Suprapubic skin (tissue), 4 donors: ENCODE data around the gene JAML. TPM values are rescaled to one million over a fixed set of nuclear protein-coding genes. Genes with fewer than 3 reads are reported as not detected.

ENCODE experiments used
- DNase-seq, 2 donors: peaks; one replicate each; pipeline ENCODE4 v3.0.0-alpha.2; 2019; ENCODE audit warnings: low spot score in 2 of 2
- H3K27ac ChIP-seq: fragments of 200-600 bp; sonication (generic); one replicate; pipeline ENCODE4 v1.5.1; 2019
- H3K27me3 ChIP-seq: fragments of 200-600 bp; sonication (generic); one replicate; pipeline ENCODE4 v1.5.1; 2019
- H3K36me3 ChIP-seq: fragments of 200-600 bp; sonication (generic); one replicate; pipeline ENCODE4 v1.5.1; 2019
- H3K4me1 ChIP-seq: fragments of 200-600 bp; sonication (generic); one replicate; pipeline ENCODE4 v1.5.1; 2019
- H3K4me3 ChIP-seq: fragments of 200-600 bp; sonication (generic); one replicate; pipeline ENCODE4 v1.5.1; 2019; ENCODE audit warnings: mild to moderate bottlenecking
- H3K9me3 ChIP-seq: fragments of 200-600 bp; sonication (generic); one replicate; pipeline ENCODE4 v1.5.1; 2019
- CTCF ChIP-seq, 2 donors: fragments of 200-600 bp in 1 of 2; fragments of 450-650 bp in 1 of 2; sonication (generic) in 1 of 2; IDR thresholded peaks; one replicate each; pipeline ENCODE4 v1.5.1; 2016 to 2019; ENCODE audit warnings: antibody characterized with exemption in 2 of 2, mild to moderate bottlenecking in 1 of 2, moderate library complexity in 1 of 2
- EP300 ChIP-seq: sonication (generic); formaldehyde crosslinking; IDR thresholded peaks from one replicate; pipeline ENCODE4 v1.6.1; 2017; ENCODE audit warnings: antibody characterized with exemption
- POLR2A ChIP-seq, 2 donors: fragments of 450-650 bp; IDR thresholded peaks; one replicate each; pipeline ENCODE4 v1.6.1; 2017; ENCODE audit warnings: antibody characterized with exemption in 2 of 2, mild to moderate bottlenecking in 2 of 2, moderate library complexity in 2 of 2
- POLR2AphosphoS5 ChIP-seq, 3 donors: sonication (generic); formaldehyde crosslinking; IDR thresholded peaks; one replicate each; pipeline ENCODE4 v1.6.1; 2017; ENCODE audit warnings: antibody characterized with exemption in 3 of 3
- WGBS: methylation state at CpG from one replicate; pipeline ENCODE4 v1.1.5; 2018; 5-methylcytosine and 5-hydroxymethylcytosine counted together
- total RNA-seq, 4 donors: library from RNA; depleted of rRNA; stranded (reverse); fragments of >200 nt; gene quantifications; one replicate each; pipeline ENCODE4 v1.1.0, GENCODE V29; 2016

JAML gene
- total RNA-seq, 4 donors from 2014 or later, result 1.1 to 4.9 (median 2.1) TPM; not detected in 1

GRCh38 chr11:118238929-118239328, 14.1 kb upstream of the JAML start:
- no peak for DNase-seq
- H3K27me3 ChIP-seq, result no peaks in the 10 kb centered on the region
- H3K4me3 ChIP-seq, result no peak overlapping the region
- TF ChIP-seq POLR2A (IDR thresholded peaks at IDR 0.05) (no peak), CTCF (IDR thresholded peaks at IDR 0.05) (no peak), EP300 (no peak), POLR2AphosphoS5 (IDR thresholded peaks at IDR 0.05) (no peak)
- no peaks in the 10 kb centered on the region for H3K36me3 ChIP-seq
- WGBS, result 75% methylated on average over 1 of the region's 1 CpG
- no peak overlapping the region for H3K27ac ChIP-seq
- no peaks in the 10 kb centered on the region for H3K9me3 ChIP-seq
- peaks cover 43% of the 10 kb centered on the region for H3K4me1 ChIP-seq

- H3K4me1 ChIP-seq, result peaks cover 43% of the 10 kb centered on the region
- no peak for DNase-seq
- no peaks in the 10 kb centered on the region for H3K9me3 ChIP-seq
- no peak overlapping the region for H3K4me3 ChIP-seq
- H3K27ac ChIP-seq, result no peak overlapping the region
- no peaks in the 10 kb centered on the region for H3K27me3 ChIP-seq
- H3K36me3 ChIP-seq, result no peaks in the 10 kb centered on the region
- TF ChIP-seq CTCF (IDR thresholded peaks at IDR 0.05) (no peak), POLR2A (IDR thresholded peaks at IDR 0.05) (no peak), POLR2AphosphoS5 (IDR thresholded peaks at IDR 0.05) (no peak), EP300 (no peak)
- WGBS, result 91% methylated on average over 2 of the region's 2 CpGs
These were observed 13.6 kb upstream of the JAML start for GRCh38 chr11:118238421-118238820.

GRCh38 chr11:118236170-118236569, 11.4 kb upstream of the JAML start:
- Histone ChIP-seq H3K36me3 (peaks cover 7% of the 10 kb centered on the region), H3K4me1 (peaks cover 30% of the 10 kb centered on the region), H3K27me3 (peaks cover 4% of the 10 kb centered on the region), H3K9me3 (no peaks in the 10 kb centered on the region), H3K27ac (no peak overlapping the region), H3K4me3 (no peak overlapping the region)
- 64% methylated on average over 2 of the region's 2 CpGs for WGBS
- DNase-seq, result no peak
- TF ChIP-seq EP300 (no peak), POLR2AphosphoS5 (IDR thresholded peaks at IDR 0.05) (no peak), POLR2A (IDR thresholded peaks at IDR 0.05) (no peak), CTCF (IDR thresholded peaks at IDR 0.05) (no peak)

GRCh38 chr11:118234833-118235232, 10.0 kb upstream of the JAML start:
- no peak for DNase-seq
- peaks cover 17% of the 10 kb centered on the region for H3K4me1 ChIP-seq
- H3K9me3 ChIP-seq, result no peaks in the 10 kb centered on the region
- peaks cover 7% of the 10 kb centered on the region for H3K36me3 ChIP-seq
- no peak overlapping the region for H3K4me3 ChIP-seq
- TF ChIP-seq POLR2AphosphoS5 (IDR thresholded peaks at IDR 0.05) (no peak), POLR2A (IDR thresholded peaks at IDR 0.05) (no peak), EP300 (no peak), CTCF (IDR thresholded peaks at IDR 0.05) (no peak)
- 85% methylated on average over 5 of the region's 5 CpGs for WGBS
- no peak overlapping the region for H3K27ac ChIP-seq
- H3K27me3 ChIP-seq, result peaks cover 4% of the 10 kb centered on the region

- WGBS, result 100% methylated on average over 1 of the region's 1 CpG
- H3K9me3 ChIP-seq, result no peaks in the 10 kb centered on the region
- no peak for DNase-seq
- H3K36me3 ChIP-seq, result peaks cover 7% of the 10 kb centered on the region
- TF ChIP-seq POLR2A (IDR thresholded peaks at IDR 0.05) (no peak), CTCF (IDR thresholded peaks at IDR 0.05) (no peak)
- H3K27me3 ChIP-seq, result peaks cover 4% of the 10 kb centered on the region
- H3K4me3 ChIP-seq, result no peak overlapping the region
- peak overlapping the region; percentile 24 for H3K27ac ChIP-seq
- peaks cover 9% of the 10 kb centered on the region for H3K4me1 ChIP-seq
These were observed 9.0 kb upstream of the JAML start for GRCh38 chr11:118233850-118234249.
